ENCODE measurements around the gene FAM83G. TPM values are rescaled to one million over a fixed set of nuclear protein-coding genes. Genes with fewer than 3 reads are reported as not detected.

FAM83G gene
- total and polyA plus RNA-seq, 8 donors, result 8.2 to 41.1 (median 14.2) TPM

- Histone ChIP-seq H3K27me3 (no peaks in the 10 kb centered on the region), H3K36me3 (peaks cover 0 to 29% (median 23%) of the 10 kb centered on the region in 4 donors), H3K4me1 (peaks cover 23 to 39% (median 36%) of the 10 kb centered on the region in 4 donors), H3K27ac (peak overlapping the region in 4 of 5 donors; percentile 6 to 61 (median 34)), H3K9me3 (no peaks in the 10 kb centered on the region), H3K4me3 (no peak overlapping the region)
- intact Hi-C loops (cut with DNase I; ENCODE audit: low total_unique reads), result no loop called here
- 44 to 52% (median 49%) methylated on average over 3 to 23 of the region's 23 CpGs for WGBS, 5 donors
- peak; percentile 81 to 84 for DNase-seq
- TF ChIP-seq CTCF (IDR thresholded peaks at IDR 0.05) (no peak), POLR2A (IDR thresholded peaks at IDR 0.05) (no peak), POLR2AphosphoS5 (IDR thresholded peaks at IDR 0.05) (peak in 1 of 3 donors; percentile 39), EP300 (IDR thresholded peaks at IDR 0.05) (no peak)
Observed at GRCh38 chr17:18968945-18969887, 35.3 kb downstream of the FAM83G start.

- no peak overlapping the region for H3K4me3 ChIP-seq
- H3K27ac ChIP-seq, result peak overlapping the region in 4 of 5 donors; percentile 9 to 61 (median 38)
- peaks cover 23 to 39% (median 36%) of the 10 kb centered on the region in 4 donors for H3K4me1 ChIP-seq
- H3K36me3 ChIP-seq, result peaks cover 0 to 26% (median 23%) of the 10 kb centered on the region in 4 donors
- H3K27me3 ChIP-seq, result no peaks in the 10 kb centered on the region
- no peaks in the 10 kb centered on the region for H3K9me3 ChIP-seq
- DNase-seq, result peak in 1 of 2 donors; percentile 62
- intact Hi-C loops (cut with DNase I; ENCODE audit: low total_unique reads), result no loop called here
- no peak for TF ChIP-seq POLR2A (IDR thresholded peaks at IDR 0.05)
- TF ChIP-seq POLR2AphosphoS5 (IDR thresholded peaks at IDR 0.05), result no peak
- no peak for TF ChIP-seq CTCF (IDR thresholded peaks at IDR 0.05)
- no peak for TF ChIP-seq EP300 (IDR thresholded peaks at IDR 0.05)
- 35 to 72% (median 66%) methylated on average over 3 to 4 of the region's 4 CpGs for WGBS, 5 donors
Observed at GRCh38 chr17:18968345-18968744, 36.2 kb downstream of the FAM83G start.

- intact Hi-C loops (cut with DNase I; ENCODE audit: low total_unique reads), result no loop called here
- H3K27ac ChIP-seq, result peak overlapping the region in 4 of 5 donors; percentile 9 to 61 (median 54)
Observed at GRCh38 chr17:18967916-18968315, 36.6 kb downstream of the FAM83G start.

More at GRCh38 chr17:18967916-18968315, 36.6 kb downstream of the FAM83G start:
- WGBS, 5 donors, result 25 to 54% (median 33%) methylated on average over 3 to 4 of the region's 4 CpGs
- peak; percentile 73 to 87 for DNase-seq
- Histone ChIP-seq H3K36me3 (peaks cover 0 to 23% (median 20%) of the 10 kb centered on the region in 4 donors), H3K9me3 (no peaks in the 10 kb centered on the region), H3K4me1 (peaks cover 23 to 39% (median 36%) of the 10 kb centered on the region in 4 donors), H3K4me3 (no peak overlapping the region), H3K27me3 (no peaks in the 10 kb centered on the region)
- TF ChIP-seq CTCF (IDR thresholded peaks at IDR 0.05) (no peak), EP300 (IDR thresholded peaks at IDR 0.05) (no peak), POLR2AphosphoS5 (IDR thresholded peaks at IDR 0.05) (no peak), POLR2A (IDR thresholded peaks at IDR 0.05) (no peak)
